HG02973 (cell line): Measurements from ENCODE around the gene RUBCNL.

Source experiments
- ATAC-seq: cut with Tn5 transposase; IDR thresholded peaks from one replicate; pipeline ENCODE4 v1.9.1; 2021; ENCODE audit warnings: moderate library complexity; ENCODE audit not compliant: unreplicated experiment

Gene RUBCNL

GRCh38 chr13:46311217-46311616 lies 75.8 kb downstream of the RUBCNL start:
- ATAC-seq, result no peak

DNA sequence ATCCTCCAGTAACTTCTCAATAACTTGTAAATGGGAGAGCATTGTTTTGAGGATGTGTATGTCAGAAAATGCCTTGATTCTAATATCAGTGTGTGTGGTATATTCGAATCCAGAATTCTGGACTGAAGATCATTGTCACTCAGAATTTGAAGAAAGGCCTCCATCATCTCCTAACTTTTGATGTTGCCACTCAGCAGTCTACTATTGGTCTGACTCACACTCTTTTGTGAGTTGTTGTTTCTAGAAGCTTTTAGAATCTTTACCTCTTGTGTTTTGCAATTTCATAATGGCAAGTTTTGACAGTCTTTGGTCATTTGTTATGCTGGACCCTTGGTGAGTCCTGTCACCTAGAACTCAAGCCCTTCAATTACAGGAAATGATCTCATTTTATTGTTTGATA lies 77.0 kb downstream of the RUBCNL start:
- ATAC-seq, result no peak

- ATAC-seq, result no peak
Observed at GRCh38 chr13:46307554-46307953, 79.5 kb downstream of the RUBCNL start.

- no peak for ATAC-seq
Observed at GRCh38 chr13:46304546-46304945, 82.5 kb downstream of the RUBCNL start.

GRCh38 chr13:46303742-46304385 lies 83.2 kb downstream of the RUBCNL start:
- ATAC-seq, result no peak

DNA sequence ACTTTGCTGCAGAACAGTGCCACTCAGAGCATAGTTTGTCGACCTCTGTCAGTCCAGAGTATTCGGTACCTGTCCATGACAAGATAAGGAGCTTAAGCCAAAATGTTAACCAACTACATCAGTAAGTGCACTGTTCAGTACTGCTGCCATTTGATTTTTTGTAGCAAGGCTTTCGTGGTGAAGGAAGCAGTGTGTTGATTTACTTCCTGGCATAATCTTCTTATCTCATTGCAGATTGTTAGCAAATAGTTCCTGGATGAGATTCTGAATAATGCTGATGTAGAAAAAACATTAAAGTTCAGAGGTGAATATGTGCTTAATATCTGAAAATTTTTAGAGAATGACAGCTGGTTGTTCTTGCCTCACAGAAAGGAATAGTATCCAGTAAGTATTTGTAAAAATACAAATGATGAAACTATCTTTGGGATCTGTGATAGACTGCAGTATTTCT lies 89.7 kb downstream of the RUBCNL start:
- no peak for ATAC-seq

- no peak for ATAC-seq
Observed at GRCh38 chr13:46296921-46297320, 90.1 kb downstream of the RUBCNL start.

DNA sequence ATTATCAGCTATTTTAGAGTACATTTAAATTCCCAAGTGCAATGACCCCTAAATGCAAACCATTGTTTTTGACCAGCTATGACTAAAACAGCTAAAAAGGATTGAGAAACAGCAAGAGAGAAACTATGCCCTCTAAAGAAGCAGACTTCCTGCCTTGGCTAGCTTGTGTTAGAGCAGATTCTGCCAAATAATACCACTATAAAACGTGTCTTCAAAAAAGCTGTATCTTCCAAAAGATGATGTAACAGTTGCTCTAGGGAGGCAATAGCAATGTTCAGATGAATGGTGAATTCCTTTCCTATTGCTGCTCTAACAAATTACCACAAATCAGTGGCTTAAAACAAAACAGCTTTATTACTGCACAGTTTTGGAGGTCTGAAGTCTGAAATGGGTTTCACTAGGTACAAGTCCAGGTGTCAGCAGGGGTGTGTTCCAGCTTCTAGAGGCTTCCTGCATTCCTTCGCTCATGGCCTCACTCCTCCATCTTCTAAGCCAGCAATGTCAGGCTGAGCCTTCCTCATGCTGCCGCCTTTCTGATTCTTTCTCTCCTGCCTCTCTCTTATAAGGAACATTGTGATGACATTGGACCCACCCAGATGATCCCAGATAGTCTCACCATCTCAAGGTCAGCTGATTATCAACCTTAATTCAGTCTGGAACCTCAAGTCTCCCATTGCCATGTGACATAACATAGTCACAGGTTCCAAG lies 90.8 kb downstream of the RUBCNL start:
- no peak for ATAC-seq

- ATAC-seq, result no peak
Observed at GRCh38 chr13:46295491-46296114, 91.4 kb downstream of the RUBCNL start.

DNA sequence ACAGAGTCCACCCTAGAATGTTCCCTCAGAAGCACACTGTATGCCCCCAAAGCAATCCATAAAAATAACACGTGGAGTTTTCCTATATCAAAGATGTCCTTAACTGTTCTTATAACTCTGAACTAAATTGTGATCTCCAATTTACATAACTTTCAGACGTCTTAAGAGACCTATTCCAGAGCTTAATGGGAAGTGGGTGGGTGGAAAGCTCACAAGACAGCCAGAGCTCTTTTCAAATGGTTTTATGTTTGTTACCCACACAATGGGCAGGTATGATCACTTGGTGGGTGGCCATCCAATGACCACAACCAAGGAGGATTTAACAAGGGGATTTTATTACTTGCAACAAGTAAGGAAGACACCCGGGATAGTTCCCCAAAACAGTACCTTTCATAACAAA lies 93.6 kb downstream of the RUBCNL start:
- ATAC-seq, result no peak
